GM19025 (cell line): ENCODE measurements around the gene COX20.
A peak's percentile ranks its signal among the peaks of the same experiment; 100 is the strongest.
"Not testable (repeated sequence)": the region's sequence is repeated elsewhere in the genome, so short reads cannot be mapped to it uniquely, and the experiment has no call there.

Experiments
- ATAC-seq: cut with Tn5 transposase; IDR thresholded peaks from one replicate; pipeline ENCODE4 v1.9.1; 2021; ENCODE audit warnings: mild to moderate bottlenecking, low read depth, moderate library complexity; ENCODE audit not compliant: unreplicated experiment

COX20 gene

GRCh38 chr1:244835276-244836134, at the start of gene COX20:
COX20 (plus strand) TSS chr1:244835658; CDS start chr1:244835715, 57 bp downstream.
- ATAC-seq, result peak; percentile 68

- ATAC-seq, result no peak
Measured at GRCh38 chr1:244788493-244789275, 46.8 kb upstream of the COX20 start.

- no peak for ATAC-seq
Measured at GRCh38 chr1:244789276-244789580, 46.2 kb upstream of the COX20 start.

GRCh38 chr1:244789731-244790130, 45.7 kb upstream of the COX20 start:
- no peak for ATAC-seq

- no peak for ATAC-seq
Measured at GRCh38 chr1:244791061-244791460, 44.4 kb upstream of the COX20 start.

GRCh38 chr1:244792188-244792850, 43.1 kb upstream of the COX20 start:
- ATAC-seq, result no peak

GRCh38 chr1:244794071-244794470, 41.4 kb upstream of the COX20 start:
- ATAC-seq, result no peak

- not testable (repeated sequence) for ATAC-seq
Measured at GRCh38 chr1:244794516-244794915, 40.9 kb upstream of the COX20 start.

GRCh38 chr1:244796719-244797406, 38.6 kb upstream of the COX20 start:
- ATAC-seq, result no peak

GRCh38 chr1:244800821-244801220, 34.6 kb upstream of the COX20 start:
- ATAC-seq, result no peak

GRCh38 chr1:244801246-244801645, 34.2 kb upstream of the COX20 start:
- ATAC-seq, result no peak

GRCh38 chr1:244802041-244802440, 33.4 kb upstream of the COX20 start:
- no peak for ATAC-seq

GRCh38 chr1:244802556-244803239, 32.8 kb upstream of the COX20 start:
- ATAC-seq, result no peak

GRCh38 chr1:244804841-244805240, 30.6 kb upstream of the COX20 start:
- no peak for ATAC-seq

- no peak for ATAC-seq
Measured at GRCh38 chr1:244807138-244807537, 28.3 kb upstream of the COX20 start.

- no peak for ATAC-seq
Measured at GRCh38 chr1:244810221-244810620, 25.2 kb upstream of the COX20 start.

GRCh38 chr1:244813327-244813726, 22.1 kb upstream of the COX20 start:
- ATAC-seq, result no peak

GRCh38 chr1:244815600-244816099, 19.8 kb upstream of the COX20 start:
- ATAC-seq, result no peak

GRCh38 chr1:244817415-244817894, 18.0 kb upstream of the COX20 start:
- ATAC-seq, result no peak

- ATAC-seq, result no peak
Measured at GRCh38 chr1:244820131-244820530, 15.3 kb upstream of the COX20 start.
